ENCODE results near the gene SHTN1. TPM values are rescaled to one million over a fixed set of nuclear protein-coding genes. Genes with fewer than 3 reads are reported as not detected.

SHTN1 gene
- total RNA-seq, 1 experiment from 2014 or later = 2.4 TPM

- in situ Hi-C loops (cut with HindIII; ENCODE audit: low sequenced_read_pairs) = no loop called here
- DNase-seq (ENCODE audit: low spot score) = no peak
Observed at GRCh38 chr10:116926426-116926825, 78.6 kb downstream of the SHTN1 start.

DNA sequence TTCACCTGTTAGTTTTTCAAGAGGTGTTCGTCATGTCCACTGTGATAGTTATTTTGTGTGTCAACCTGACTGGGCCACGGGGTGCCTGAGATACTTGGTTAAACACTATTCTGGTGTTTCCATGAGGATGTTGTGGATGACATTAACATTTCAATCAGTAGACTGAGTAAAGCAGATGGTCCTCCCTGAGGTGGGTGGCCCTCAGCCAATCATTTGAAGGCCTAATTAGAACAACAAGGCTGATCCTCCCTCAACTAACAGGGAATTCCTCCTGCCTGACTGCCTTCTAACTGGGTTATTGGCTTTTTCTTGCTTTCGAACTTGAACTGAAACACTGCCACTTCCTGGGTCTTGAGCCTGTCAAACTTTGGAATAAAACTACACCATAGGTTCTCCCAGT lies 79.9 kb downstream of the SHTN1 start:
- in situ Hi-C loops (cut with HindIII; ENCODE audit: low sequenced_read_pairs) = no loop called here

GRCh38 chr10:116919706-116920105 lies 85.3 kb downstream of the SHTN1 start:
- in situ Hi-C loops (cut with HindIII; ENCODE audit: low sequenced_read_pairs) = no loop called here
- no peak for DNase-seq (ENCODE audit: low spot score)

More for the DNA sequence above, 79.9 kb downstream of the SHTN1 start:
- peak; percentile 88 for DNase-seq (ENCODE audit: low spot score)

- in situ Hi-C loops (cut with HindIII; ENCODE audit: low sequenced_read_pairs) = no loop called here
- DNase-seq (ENCODE audit: low spot score) = no peak
Observed at GRCh38 chr10:116919164-116919563, 85.8 kb downstream of the SHTN1 start.

DNA sequence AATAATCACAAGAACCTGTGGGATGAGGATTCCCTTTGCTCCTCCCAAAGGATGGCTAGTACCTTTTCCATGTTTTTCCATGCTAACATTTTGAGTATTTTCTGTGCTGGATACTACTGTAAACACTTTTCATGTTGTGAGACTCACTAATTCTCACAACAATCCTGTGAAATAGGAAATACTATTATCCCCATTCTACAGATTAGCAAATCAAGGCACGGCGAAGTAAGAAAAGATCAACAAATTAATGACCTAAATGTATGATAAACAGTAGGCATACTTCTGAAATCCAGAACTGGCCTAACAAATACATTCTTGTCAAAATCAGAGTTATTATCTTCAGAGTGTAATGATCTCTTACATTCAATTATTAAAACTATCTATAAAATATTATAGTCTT lies 86.4 kb downstream of the SHTN1 start:
- in situ Hi-C loops (cut with HindIII; ENCODE audit: low sequenced_read_pairs) = no loop called here
- no peak for DNase-seq (ENCODE audit: low spot score)

DNA sequence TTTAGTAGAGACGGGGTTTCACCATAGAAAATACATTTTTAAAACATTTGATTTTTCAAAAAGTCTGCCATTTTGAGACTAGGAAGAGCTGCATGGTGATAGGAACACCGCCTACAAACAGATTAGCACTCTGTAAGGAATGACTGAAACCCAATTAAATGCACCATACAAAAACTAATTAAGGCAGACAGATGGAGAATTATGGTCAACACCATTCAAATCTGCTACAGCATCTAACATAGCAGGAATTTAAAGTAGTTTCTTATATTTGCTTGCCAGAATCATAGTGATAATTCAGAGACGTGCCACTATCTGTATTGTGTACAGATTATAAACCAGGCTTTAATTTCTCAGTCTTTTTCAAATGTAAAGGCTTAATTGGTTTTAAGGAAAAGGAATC lies 87.5 kb downstream of the SHTN1 start:
- in situ Hi-C loops (cut with HindIII; ENCODE audit: low sequenced_read_pairs) = no loop called here
- no peak for DNase-seq (ENCODE audit: low spot score)

GRCh38 chr10:116915340-116915739 lies 89.6 kb downstream of the SHTN1 start:
- in situ Hi-C loops (cut with HindIII; ENCODE audit: low sequenced_read_pairs) = no loop called here

DNA sequence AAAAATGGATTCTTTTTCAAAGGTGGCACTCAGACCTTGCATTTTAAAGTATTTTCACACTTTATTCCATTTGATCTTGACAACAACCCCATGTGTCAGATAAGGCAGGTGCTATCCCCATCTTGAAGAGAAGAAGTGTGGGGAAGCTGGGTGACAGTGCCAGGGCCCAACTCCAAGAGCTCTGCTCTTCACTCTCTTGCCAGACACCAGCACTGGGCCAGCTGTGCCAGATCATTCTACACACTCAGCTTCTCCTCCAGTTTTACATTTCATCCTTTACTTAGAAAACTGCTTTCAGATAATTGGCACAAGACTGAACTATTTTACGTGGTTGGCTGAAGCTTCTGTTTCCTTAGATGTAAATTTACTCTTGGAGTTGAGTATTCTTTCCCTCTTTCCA lies 91.3 kb downstream of the SHTN1 start:
- DNase-seq (ENCODE audit: low spot score) = no peak
- in situ Hi-C loops (cut with HindIII; ENCODE audit: low sequenced_read_pairs) = no loop called here

More at GRCh38 chr10:116915340-116915739, 89.6 kb downstream of the SHTN1 start:
- no peak for DNase-seq (ENCODE audit: low spot score)

- in situ Hi-C loops (cut with HindIII; ENCODE audit: low sequenced_read_pairs) = no loop called here
- DNase-seq (ENCODE audit: low spot score) = no peak
Observed at GRCh38 chr10:116912162-116912561, 92.8 kb downstream of the SHTN1 start.

DNA sequence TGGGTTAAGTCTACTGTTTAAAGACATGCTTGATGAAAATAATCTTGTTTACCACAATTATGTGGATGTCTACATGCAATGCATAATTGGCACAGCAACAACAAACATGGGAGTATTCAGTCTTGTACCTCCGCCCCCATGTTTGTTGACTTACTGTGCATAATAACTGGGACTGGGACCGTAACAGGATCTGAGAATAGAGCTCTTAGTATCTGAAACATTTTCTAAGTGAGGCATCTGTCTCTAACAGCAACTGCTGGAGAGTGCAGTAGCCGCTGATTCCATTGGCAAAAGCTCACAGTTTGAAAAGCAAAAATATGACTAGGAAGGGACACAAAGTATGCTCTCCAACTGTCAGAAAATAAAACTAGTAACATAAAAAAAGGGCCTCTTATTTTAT lies 94.1 kb downstream of the SHTN1 start:
- in situ Hi-C loops (cut with HindIII; ENCODE audit: low sequenced_read_pairs) = no loop called here
- no peak for DNase-seq (ENCODE audit: low spot score)

GRCh38 chr10:116909307-116909706 lies 95.7 kb downstream of the SHTN1 start:
- DNase-seq (ENCODE audit: low spot score) = no peak
- in situ Hi-C loops (cut with HindIII; ENCODE audit: low sequenced_read_pairs) = no loop called here

GRCh38 chr10:116907245-116907987 lies 97.6 kb downstream of the SHTN1 start:
- in situ Hi-C loops (cut with HindIII; ENCODE audit: low sequenced_read_pairs) = no loop called here
- DNase-seq (ENCODE audit: low spot score) = no peak

- in situ Hi-C loops (cut with HindIII; ENCODE audit: low sequenced_read_pairs) = no loop called here
- no peak for DNase-seq (ENCODE audit: low spot score)
Observed at GRCh38 chr10:116905845-116906210, 99.2 kb downstream of the SHTN1 start.

DNA sequence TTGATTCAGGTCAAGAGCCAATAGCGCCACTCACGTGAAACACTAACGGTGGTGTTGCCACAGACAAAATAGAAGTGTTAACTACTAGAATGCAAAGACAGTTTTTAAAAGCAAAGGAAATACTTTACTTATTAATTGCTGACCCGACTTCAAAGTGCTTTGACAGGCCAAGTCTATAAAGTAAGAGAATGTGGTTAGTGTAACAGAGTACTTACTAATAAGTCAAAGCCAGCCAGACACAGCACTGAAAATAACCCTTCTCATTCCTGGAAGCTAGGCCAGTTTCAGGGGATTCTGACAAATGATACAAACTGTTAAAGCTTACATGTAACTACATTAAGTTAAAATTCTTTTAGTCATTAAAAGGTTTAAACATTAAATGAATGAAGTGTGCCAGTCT lies 105.4 kb downstream of the SHTN1 start:
- in situ Hi-C loops (cut with HindIII; ENCODE audit: low sequenced_read_pairs) = no loop called here
- DNase-seq (ENCODE audit: low spot score) = no peak

- DNase-seq (ENCODE audit: low spot score) = no peak
- in situ Hi-C loops (cut with HindIII; ENCODE audit: low sequenced_read_pairs) = no loop called here
Observed at GRCh38 chr10:116893686-116894037, 111.3 kb downstream of the SHTN1 start.

GRCh38 chr10:116892907-116893685 lies 111.9 kb downstream of the SHTN1 start:
- in situ Hi-C loops (cut with HindIII; ENCODE audit: low sequenced_read_pairs) = no loop called here
- no peak for DNase-seq (ENCODE audit: low spot score)

DNA sequence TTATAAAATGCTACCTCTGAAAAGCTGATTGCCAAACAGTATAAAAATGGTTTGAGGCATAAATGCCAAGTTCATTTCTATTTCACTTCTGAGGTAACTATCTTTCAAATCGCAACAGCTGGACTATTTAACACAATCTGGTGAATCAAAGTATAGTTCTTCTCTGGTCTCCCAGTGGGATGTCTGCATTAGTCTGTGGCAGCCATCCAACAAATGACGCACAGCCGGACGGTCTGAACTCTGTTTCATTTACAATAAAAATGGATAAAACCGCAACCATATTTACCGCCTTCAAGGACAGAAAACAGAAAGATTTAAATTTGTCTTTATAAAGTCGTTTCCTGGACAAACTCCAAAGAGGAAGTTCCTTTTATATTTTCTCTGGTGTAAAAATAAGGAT lies 113.8 kb downstream of the SHTN1 start:
- in situ Hi-C loops (cut with HindIII; ENCODE audit: low sequenced_read_pairs) = no loop called here
- DNase-seq (ENCODE audit: low spot score) = no peak

GRCh38 chr10:116889066-116889465 lies 115.9 kb downstream of the SHTN1 start:
- in situ Hi-C loops (cut with HindIII; ENCODE audit: low sequenced_read_pairs) = no loop called here

DNA sequence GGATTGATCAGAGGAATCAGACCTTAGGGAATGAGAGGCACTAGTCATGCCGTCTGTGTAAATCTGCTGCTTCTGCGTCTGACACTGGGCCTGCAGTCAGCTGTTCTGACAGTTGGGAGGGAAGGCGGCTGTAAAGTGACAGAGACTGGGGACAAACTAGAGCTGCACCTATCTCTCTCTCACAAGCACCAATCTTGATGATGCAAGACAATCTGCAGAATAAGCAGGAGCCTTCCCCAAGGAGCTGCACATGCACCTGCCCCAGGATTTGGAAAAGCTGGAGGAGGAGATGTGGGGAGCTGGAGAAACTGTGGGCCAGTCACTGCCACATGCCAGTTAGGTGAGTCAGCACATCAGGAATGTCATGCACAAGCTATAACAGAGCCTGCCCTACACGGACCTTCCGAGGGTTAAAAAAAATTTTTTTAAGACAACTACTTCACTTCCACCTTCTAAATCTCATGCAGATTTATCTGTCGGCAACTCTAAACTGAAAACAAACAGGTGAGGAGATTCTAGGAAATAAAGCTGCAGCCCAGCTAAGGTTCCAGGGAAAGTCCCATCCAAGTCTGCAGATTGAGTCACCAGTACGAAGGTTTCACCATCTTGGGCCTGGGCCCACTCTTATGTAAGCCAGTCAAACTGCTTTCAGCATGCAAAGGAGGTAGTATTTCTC lies 116.5 kb downstream of the SHTN1 start:
- no peak for DNase-seq (ENCODE audit: low spot score)
- in situ Hi-C loops (cut with HindIII; ENCODE audit: low sequenced_read_pairs) = no loop called here

More at GRCh38 chr10:116889066-116889465, 115.9 kb downstream of the SHTN1 start:
- DNase-seq (ENCODE audit: low spot score) = no peak

GRCh38 chr10:116886772-116887171 lies 118.2 kb downstream of the SHTN1 start:
- DNase-seq (ENCODE audit: low spot score) = no peak
- in situ Hi-C loops (cut with HindIII; ENCODE audit: low sequenced_read_pairs) = no loop called here

Measured in G401 (cell line).